ENCODE measurements around the gene FREM2. TPM values are rescaled to one million over a fixed set of nuclear protein-coding genes. Genes with fewer than 3 reads are reported as not detected.
A peak's percentile ranks its signal among the peaks of the same experiment; 100 is the strongest.

FREM2 gene
- total RNA-seq, 2 donors from 2014 or later, result 12.5 to 17.9 TPM

- no peak overlapping the region for H3K27ac ChIP-seq
- ATAC-seq (no peak), DNase-seq (no peak)
- TF ChIP-seq CTCF (IDR thresholded peaks at IDR 0.05) (no peak), POLR2A (IDR thresholded peaks at IDR 0.05) (no peak)
- no peaks in the 10 kb centered on the region for H3K36me3 ChIP-seq (replicated peaks in 1 of 2; ENCODE audit: insufficient read depth in 1 of 2, low read depth in 2 of 2)
- no peaks in the 10 kb centered on the region for H3K27me3 ChIP-seq
- intact Hi-C loops (cut with DNase I), result no loop called here
- WGBS, 2 donors, result 65 to 72% methylated on average over 1 of the region's 1 CpG
- H3K9me3 ChIP-seq, result no peaks in the 10 kb centered on the region
- H3K4me1 ChIP-seq, result no peaks in the 10 kb centered on the region
- H3K4me3 ChIP-seq, result no peak overlapping the region
Observed at GRCh38 chr13:38648912-38649311, 38.0 kb upstream of the FREM2 start.

GRCh38 chr13:38656699-38657098 lies 30.2 kb upstream of the FREM2 start:
- TF ChIP-seq POLR2A (IDR thresholded peaks at IDR 0.05) (no peak), CTCF (IDR thresholded peaks at IDR 0.05) (no peak)
- Histone ChIP-seq H3K4me1 (peaks cover 21% of the 10 kb centered on the region), H3K9me3 (no peaks in the 10 kb centered on the region), H3K27me3 (no peaks in the 10 kb centered on the region), H3K27ac (peak overlapping the region in 2 of 4 donors; percentile 13 to 23), H3K36me3 (replicated peaks in 1 of 2; ENCODE audit: insufficient read depth in 1 of 2, low read depth in 2 of 2) (no peaks in the 10 kb centered on the region), H3K4me3 (no peak overlapping the region)
- DNase-seq (peak; percentile 40 to 70 (median 56)), ATAC-seq (peak; percentile 78)
- WGBS, 2 donors, result 7 to 22% methylated on average over 2 of the region's 2 CpGs
- intact Hi-C loops (cut with DNase I), result no loop called here

- no peak for ATAC-seq
- WGBS, 2 donors, result 46 to 68% methylated on average over 1 of the region's 1 CpG
Observed at GRCh38 chr13:38657191-38657590, 29.7 kb upstream of the FREM2 start.

GRCh38 chr13:38658906-38659305 lies 28.0 kb upstream of the FREM2 start:
- Histone ChIP-seq H3K4me1 (peaks cover 21% of the 10 kb centered on the region), H3K27ac (no peak overlapping the region), H3K36me3 (replicated peaks in 1 of 2; ENCODE audit: insufficient read depth in 1 of 2, low read depth in 2 of 2) (no peaks in the 10 kb centered on the region), H3K27me3 (no peaks in the 10 kb centered on the region), H3K9me3 (no peaks in the 10 kb centered on the region), H3K4me3 (no peak overlapping the region)
- TF ChIP-seq POLR2A (IDR thresholded peaks at IDR 0.05) (no peak), CTCF (IDR thresholded peaks at IDR 0.05) (no peak)
- ATAC-seq (no peak), DNase-seq (no peak)
- WGBS, 2 donors, result 87 to 94% methylated on average over 1 of the region's 1 CpG
- intact Hi-C loops (cut with DNase I), result no loop called here

More at GRCh38 chr13:38657191-38657590, 29.7 kb upstream of the FREM2 start:
- DNase-seq, result no peak
- no peaks in the 10 kb centered on the region for H3K27me3 ChIP-seq
- H3K36me3 ChIP-seq (replicated peaks in 1 of 2; ENCODE audit: insufficient read depth in 1 of 2, low read depth in 2 of 2), result no peaks in the 10 kb centered on the region
- H3K9me3 ChIP-seq, result no peaks in the 10 kb centered on the region
- intact Hi-C loops (cut with DNase I), result no loop called here
- H3K4me3 ChIP-seq, result no peak overlapping the region
- TF ChIP-seq POLR2A (IDR thresholded peaks at IDR 0.05) (no peak), CTCF (IDR thresholded peaks at IDR 0.05) (no peak)
- peak overlapping the region in 1 of 4 donors; percentile 13 for H3K27ac ChIP-seq
- peaks cover 21% of the 10 kb centered on the region for H3K4me1 ChIP-seq

GRCh38 chr13:38661010-38661675 lies 25.7 kb upstream of the FREM2 start:
- DNase-seq, result no peak
- intact Hi-C loops (cut with DNase I), result no loop called here

More at GRCh38 chr13:38661010-38661675, 25.7 kb upstream of the FREM2 start:
- no peak for TF ChIP-seq POLR2A (IDR thresholded peaks at IDR 0.05)
- TF ChIP-seq CTCF (IDR thresholded peaks at IDR 0.05), result no peak
- WGBS, 2 donors, result 87 to 90% methylated on average over 2 of the region's 2 CpGs
- no peak overlapping the region for H3K27ac ChIP-seq
- H3K27me3 ChIP-seq, result no peaks in the 10 kb centered on the region
- no peaks in the 10 kb centered on the region for H3K36me3 ChIP-seq (replicated peaks in 1 of 2; ENCODE audit: insufficient read depth in 1 of 2, low read depth in 2 of 2)
- ATAC-seq, result no peak
- H3K4me1 ChIP-seq, result peaks cover 18% of the 10 kb centered on the region
- no peak overlapping the region for H3K4me3 ChIP-seq
- no peaks in the 10 kb centered on the region for H3K9me3 ChIP-seq

Measured in body of pancreas (tissue), 4 donors.